RWPE1 (cell line): ENCODE measurements around the gene SPATS1.
"Not testable (repeated sequence)": the region's sequence is repeated elsewhere in the genome, so short reads cannot be mapped to it uniquely, and the experiment has no call there.

Experiments used
- CTCF ChIA-PET: fragments of 350-600 bp; sonication (Branson Sonifier 250); formaldehyde crosslinking; extraction: SDS; loops from one replicate; lab custom pipeline; 2021; lab: Yijun Ruan, JAX
- POLR2A ChIA-PET: fragments of 400-600 bp; formaldehyde crosslinking; extraction: SDS; loops from one replicate; lab custom pipeline; 2020; ENCODE audit warnings: antibody characterized with exemption; ENCODE audit not compliant: low non-redundant PET; lab: Yijun Ruan, JAX
- DNase-seq: peaks from one replicate; pipeline ENCODE4 v3.0.0; 2012; ENCODE audit warnings: low spot score
- H3K27ac ChIP-seq: fragments of 450-650 bp; 2 replicates; pipeline ENCODE4 v1.5.1; 2017
- TF ChIP-seq, protein P1 (sequence below): fragments of 450-650 bp; conservative IDR thresholded peaks from 2 replicates; pipeline ENCODE4 v1.5.1; 2017; ENCODE audit warnings: low read depth, mild to moderate bottlenecking

SPATS1 gene

DNA sequence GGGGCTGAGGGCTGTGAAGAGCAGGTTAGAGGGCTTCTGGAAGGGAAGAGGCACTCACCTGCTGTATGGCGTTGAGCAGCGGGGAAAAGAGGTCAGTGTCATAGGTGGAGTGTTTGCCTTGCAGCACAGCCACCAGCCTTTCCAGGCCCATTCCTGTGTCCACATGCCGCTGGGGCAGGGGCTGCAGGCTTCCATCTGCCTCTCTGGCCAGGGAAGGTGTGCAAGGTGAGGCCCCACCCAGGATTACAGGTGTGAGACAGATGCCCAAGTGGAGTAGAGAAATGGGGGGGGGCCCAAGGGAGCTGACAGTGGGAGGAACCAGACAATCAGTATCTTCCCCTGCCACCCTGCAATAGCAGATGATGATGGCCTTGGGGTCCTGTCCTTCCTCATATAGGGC is 32.2 kb upstream of the SPATS1 start:
- no peak for DNase-seq
- CTCF ChIA-PET: no interaction called here

DNA sequence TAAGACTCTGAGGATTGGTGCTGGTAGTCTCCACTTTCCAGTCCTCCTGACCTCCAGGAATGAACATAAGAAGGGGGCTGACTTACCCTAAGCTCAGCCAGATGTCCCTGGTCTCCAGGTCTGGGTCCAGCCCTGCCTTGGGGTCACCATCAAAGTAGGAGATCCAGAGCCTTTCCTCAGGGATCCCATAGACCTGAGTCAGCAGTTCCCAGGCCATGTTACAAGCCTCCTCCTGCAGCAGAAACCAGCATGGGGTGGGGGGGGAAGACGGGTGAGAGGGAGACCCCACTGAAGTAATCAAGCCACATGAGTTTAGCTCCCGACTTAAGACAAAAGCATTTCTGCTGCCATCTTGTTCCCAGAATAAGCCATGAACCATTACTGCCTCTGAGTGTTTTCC is 31.1 kb upstream of the SPATS1 start:
- ChIA-PET CTCF (no interaction called here), POLR2A (no interaction called here)
- TF ChIP-seq, protein P1, sequence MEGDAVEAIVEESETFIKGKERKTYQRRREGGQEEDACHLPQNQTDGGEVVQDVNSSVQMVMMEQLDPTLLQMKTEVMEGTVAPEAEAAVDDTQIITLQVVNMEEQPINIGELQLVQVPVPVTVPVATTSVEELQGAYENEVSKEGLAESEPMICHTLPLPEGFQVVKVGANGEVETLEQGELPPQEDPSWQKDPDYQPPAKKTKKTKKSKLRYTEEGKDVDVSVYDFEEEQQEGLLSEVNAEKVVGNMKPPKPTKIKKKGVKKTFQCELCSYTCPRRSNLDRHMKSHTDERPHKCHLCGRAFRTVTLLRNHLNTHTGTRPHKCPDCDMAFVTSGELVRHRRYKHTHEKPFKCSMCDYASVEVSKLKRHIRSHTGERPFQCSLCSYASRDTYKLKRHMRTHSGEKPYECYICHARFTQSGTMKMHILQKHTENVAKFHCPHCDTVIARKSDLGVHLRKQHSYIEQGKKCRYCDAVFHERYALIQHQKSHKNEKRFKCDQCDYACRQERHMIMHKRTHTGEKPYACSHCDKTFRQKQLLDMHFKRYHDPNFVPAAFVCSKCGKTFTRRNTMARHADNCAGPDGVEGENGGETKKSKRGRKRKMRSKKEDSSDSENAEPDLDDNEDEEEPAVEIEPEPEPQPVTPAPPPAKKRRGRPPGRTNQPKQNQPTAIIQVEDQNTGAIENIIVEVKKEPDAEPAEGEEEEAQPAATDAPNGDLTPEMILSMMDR: no peak
- DNase-seq: no peak
- no peak overlapping the region for H3K27ac ChIP-seq

More for the DNA sequence above, 32.2 kb upstream of the SPATS1 start:
- no peak overlapping the region for H3K27ac ChIP-seq
- POLR2A ChIA-PET: no interaction called here
- TF ChIP-seq, protein P1: no peak

DNA sequence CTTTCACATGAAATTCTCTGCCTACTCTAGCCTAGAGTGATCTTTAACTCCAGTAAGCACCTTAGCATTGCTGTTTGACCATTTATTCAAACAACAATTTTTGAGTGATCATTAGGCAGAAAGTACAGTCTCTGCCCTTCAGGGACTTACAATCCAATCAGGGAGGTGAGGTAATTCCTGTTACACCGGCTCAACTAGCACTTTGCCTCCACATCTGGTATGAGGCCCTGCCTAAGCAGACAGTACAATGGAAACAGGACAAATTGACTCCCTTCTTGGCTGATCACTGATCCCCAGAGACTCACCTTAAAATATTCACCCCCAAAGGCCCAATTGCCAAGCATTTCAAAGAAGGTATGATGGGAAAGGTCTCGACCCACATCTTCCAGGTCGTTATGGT is 30.7 kb upstream of the SPATS1 start:
- CTCF ChIA-PET: interaction anchor here (1.3 to 1.7 kb wide), 2 partner anchors 42 to 44 kb away, joined by 5 to 7 read pairs; partner anchors contain the start of gene TMEM151B
- H3K27ac ChIP-seq: no peak overlapping the region
- TF ChIP-seq, protein P1: no peak
- DNase-seq: no peak
- POLR2A ChIA-PET: no interaction called here

DNA sequence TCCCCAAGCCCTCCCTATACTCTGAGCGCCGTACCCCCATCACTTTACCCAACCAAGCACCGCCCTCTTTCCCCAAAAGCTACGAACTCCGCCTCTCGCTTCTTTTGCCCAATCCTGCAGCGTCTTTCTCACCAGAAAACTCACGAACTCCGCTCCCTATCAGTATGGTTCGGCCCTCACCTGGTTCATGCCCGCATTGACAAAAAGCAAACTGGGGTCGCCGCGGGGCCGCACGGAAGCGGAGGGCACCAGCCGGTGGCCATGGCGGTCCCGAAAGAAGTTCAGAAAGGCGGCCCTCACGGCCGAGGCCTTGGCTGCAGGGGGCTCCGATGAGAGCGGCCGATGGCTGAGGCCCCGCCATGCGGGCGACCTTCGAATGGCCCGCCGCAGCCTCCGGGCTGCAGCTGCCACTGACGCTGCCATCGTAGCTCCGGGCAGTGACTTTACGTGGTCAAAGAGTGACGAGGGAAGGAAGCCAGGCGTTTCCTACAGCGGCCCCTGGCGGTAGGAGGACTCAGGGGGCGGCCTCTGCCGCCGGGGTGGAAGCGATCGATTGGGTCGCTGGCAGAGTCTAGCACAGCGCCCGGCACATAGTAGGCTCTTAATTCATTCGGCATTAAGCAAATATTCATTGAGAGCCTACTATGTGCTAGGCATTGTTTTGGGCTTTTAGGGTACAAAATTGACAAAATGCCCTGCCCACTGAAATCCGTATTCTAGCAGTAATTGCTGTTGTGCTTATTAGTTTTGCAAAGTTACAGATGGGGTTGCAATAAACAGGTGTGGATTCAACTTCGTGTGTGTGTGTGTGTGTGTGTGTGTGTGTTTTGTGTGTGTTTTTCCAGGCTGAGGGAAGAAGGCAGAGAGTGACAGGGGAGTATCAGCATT is 29.3 kb upstream of the SPATS1 start, which contains the start of gene AARS2:
Gene AARS2, minus strand, starts transcription at position 447 of the 888 bp plus-strand sequence. Its CDS starts 24 bp downstream, at position 423.
- peak; percentile 79 for DNase-seq
- ChIA-PET CTCF (interaction anchor here (0.6 to 1.7 kb wide), 15 partner anchors 10 to 523 kb away, joined by 3 to 10 read pairs (median 3); partner anchors contain the start of gene TMEM151B), POLR2A (no interaction called here)
- H3K27ac ChIP-seq: peak within 1 kb of the TSS; percentile 75
- TF ChIP-seq, protein P1: peak; percentile 94

DNA sequence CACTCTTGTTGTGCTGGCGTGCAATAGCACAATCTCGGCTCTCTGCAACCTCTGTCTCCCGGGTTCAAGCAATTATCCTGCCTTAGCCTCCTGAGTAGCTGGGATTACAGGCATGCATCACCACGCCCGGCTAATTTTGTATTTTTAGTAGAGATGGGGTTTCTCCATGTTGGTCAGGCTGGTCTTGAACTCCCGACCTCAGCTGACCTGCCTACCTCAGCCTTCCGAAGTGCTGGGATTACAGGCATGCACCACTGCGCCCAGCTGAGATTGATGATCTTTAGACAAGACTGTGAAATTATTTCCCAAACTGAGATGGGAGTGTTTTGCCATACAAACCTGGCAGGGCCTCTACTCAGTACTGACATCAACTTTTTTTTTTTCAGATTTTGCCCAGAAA is 27.8 kb upstream of the SPATS1 start:
- DNase-seq, H3K27ac ChIP-seq, POLR2A ChIA-PET: not testable (repeated sequence)
- CTCF ChIA-PET: interaction anchor here (0.6 to 0.9 kb wide), 3 partner anchors 25 to 907 kb away, joined by 3 to 4 read pairs (median 3); no protein-coding TSS in a partner anchor

DNA sequence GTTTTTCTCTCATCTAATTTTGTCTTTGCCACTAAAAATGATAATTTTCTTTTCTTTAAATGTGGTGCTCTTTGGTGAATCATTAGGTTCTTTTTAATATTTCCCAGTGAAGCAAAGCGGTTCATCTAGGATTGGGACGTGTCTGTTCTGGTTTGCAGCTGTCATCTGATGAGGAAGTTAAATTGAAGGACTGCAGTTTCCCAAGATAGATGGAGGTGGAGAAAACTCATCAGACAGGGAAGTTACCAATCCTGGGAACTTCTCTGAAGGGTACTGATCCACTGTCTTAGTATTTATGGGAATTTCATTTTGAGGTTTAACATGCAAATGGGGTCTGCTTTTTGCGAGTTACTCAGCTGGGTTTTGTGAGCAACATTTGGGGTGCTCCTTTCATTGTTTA is 26.9 kb upstream of the SPATS1 start:
- ChIA-PET POLR2A (no interaction called here), CTCF (interaction anchor here (0.6 to 0.7 kb wide), 2 partner anchors 906 to 934 kb away, joined by 4 read pairs; no protein-coding TSS in a partner anchor)
- DNase-seq: no peak
- TF ChIP-seq, protein P1: no peak
- no peak overlapping the region for H3K27ac ChIP-seq
